GM18951 (cell line): ENCODE measurements around the gene PDE4B.

Experiments
- POLR2A ChIP-seq: IDR thresholded peaks from 4 replicates; pipeline ENCODE4 v1.6.1; 2011; ENCODE audit warnings: mild to moderate bottlenecking; ENCODE audit not compliant: insufficient read length, insufficient read depth; ENCODE audit errors: extremely low read depth
- in situ Hi-C: fragments of 300-500 bp; cut with MboI; formaldehyde crosslinking; loops from one replicate; pipeline ENCODE4 v1.12.0; 2022; ENCODE audit warnings: low sequenced_read_pairs, mixed read lengths, inconsistent platforms; ENCODE audit not compliant: unreplicated experiment

Gene PDE4B

DNA sequence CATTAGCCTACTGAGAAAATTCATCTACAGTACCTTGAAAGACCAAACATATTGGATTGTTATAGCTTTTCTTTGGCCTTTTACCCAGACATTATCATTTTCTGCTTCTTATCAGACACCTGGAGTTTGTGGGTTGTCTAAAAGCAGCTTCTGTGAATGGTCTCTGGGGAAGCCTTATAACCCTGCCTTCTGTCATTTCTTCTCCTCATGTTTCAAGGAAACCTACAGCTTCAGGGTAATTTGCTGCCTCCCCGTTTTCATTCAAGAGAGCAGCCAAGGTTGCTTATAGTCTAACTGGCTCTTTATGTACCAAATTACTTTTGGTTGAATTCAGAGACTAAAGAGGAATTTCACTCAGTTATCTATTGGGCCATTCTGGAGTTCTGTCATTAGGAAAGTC is 453.0 kb downstream of the PDE4B start:
- no peak for TF ChIP-seq POLR2A
- in situ Hi-C loops: loop anchor here (25.0 kb wide), 1 partner anchor 533 kb away; no protein-coding TSS in a partner anchor

DNA sequence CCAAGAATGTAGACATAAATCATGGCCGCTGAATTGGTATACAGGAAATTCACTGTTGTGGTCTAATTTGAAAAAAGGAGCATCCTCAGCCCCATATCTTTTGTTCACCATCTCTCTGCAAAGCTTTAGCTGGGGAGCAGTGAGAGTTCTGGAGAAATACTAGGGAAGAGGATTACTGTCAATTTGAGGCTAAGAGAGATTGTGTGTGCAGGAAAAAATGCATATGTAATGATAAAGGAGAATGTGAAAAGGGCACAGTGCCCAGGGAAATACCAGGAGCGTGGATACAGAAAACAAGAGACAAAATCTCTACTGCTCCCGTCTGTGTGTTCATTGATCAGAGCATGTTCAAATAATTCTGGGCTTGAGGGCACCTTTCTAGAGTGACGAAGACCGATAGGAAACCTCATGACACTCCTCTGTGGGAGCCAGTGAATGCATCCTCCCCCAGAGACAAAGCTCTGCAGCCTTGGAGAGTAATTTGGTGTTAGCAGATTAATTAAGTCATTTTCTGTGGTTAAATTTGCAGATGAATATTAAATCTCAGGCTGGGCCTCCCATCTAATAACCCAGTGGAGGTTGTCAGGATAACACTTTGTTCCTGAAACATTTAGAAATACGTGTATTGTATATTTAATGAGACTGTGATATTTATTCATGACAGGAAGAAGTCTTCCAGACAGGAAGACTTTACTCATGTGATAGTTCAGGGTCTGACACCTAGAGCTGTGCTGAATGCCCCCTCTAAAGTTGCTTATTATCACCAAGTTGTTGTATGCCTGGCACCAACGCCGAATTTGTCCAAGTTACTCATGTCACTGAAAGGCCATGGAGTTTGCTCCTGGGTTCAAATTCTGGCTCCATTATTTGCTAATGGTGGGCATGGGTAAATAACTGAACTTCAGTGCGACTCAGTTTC is 453.9 kb downstream of the PDE4B start:
- no peak for TF ChIP-seq POLR2A
- in situ Hi-C loops: loop anchor here (25.0 kb wide), 1 partner anchor 534 kb away; no protein-coding TSS in a partner anchor

DNA sequence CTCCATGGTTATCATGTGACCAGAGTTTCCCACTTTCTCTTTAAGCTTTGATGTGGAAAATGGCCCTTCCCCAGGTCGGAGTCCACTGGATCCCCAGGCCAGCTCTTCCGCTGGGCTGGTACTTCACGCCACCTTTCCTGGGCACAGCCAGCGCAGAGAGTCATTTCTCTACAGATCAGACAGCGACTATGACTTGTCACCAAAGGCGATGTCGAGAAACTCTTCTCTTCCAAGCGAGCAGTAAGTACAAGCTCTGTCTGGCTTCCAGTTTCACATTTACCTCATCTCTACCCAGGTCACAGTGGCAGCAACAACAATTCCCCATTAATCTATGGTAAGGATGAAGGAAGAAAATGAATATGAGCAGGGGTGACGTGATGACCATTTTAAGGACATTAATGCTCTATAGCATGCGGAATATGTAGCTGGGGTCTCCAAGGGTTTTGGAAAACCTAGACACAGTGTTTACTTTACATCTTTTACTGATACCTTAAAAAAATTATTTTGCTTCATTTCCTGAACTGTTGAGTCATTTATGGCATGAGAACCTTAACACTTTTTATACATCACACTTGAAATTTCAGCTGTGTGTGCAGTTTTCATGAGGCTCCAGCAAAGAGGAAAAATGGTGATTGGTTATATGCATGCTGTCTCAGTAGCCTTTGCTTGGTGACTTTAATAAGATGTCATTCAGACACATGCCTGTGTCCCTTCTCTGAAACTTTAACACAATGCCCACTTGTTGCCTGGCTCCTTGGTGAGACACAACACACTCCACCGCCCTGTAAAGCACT is 454.9 kb downstream of the PDE4B start:
- in situ Hi-C loops: loop anchor here (25.0 kb wide), 1 partner anchor 535 kb away; no protein-coding TSS in a partner anchor
- TF ChIP-seq POLR2A: no peak

DNA sequence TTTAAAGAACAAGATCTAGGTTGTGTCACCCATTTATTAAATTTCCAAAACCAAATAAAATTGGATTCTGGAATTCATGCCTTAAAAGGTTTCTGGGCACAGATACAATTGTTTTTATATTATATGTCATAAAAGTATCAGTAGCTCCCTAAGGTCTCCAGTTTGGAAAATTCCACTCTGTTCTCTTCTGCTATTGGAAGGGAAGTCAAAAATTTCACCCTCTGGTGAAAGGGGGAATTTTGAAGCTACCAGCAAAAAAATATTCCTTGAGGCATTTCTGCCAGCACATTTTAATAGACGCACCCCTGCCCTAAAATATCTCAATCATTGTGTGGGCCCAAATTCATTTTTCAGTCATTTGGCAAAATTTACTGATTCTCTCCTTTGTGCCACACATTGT is 455.6 kb downstream of the PDE4B start:
- in situ Hi-C loops: loop anchor here (25.0 kb wide), 1 partner anchor 536 kb away; no protein-coding TSS in a partner anchor
- TF ChIP-seq POLR2A: no peak

DNA sequence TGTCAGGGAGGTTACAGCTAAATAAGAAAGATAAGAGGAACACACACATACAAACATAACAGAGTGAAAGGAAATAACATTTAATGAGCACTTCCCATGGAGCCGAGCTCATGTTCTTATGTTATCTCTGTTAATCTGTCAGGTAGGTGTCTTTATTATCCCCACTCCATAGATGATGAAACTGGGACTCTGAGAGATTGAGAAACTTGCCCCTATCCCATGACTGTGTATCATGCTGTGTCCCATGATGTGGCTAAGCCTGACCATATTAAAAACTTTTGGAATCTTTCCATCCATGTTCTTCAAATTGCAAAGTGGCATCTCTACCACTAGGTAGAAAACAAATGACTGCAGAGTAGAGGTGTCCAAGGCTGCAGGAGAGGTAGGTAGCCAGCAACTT is 456.1 kb downstream of the PDE4B start:
- in situ Hi-C loops: loop anchor here (25.0 kb wide), 1 partner anchor 536 kb away; no protein-coding TSS in a partner anchor
- TF ChIP-seq POLR2A: no peak

DNA sequence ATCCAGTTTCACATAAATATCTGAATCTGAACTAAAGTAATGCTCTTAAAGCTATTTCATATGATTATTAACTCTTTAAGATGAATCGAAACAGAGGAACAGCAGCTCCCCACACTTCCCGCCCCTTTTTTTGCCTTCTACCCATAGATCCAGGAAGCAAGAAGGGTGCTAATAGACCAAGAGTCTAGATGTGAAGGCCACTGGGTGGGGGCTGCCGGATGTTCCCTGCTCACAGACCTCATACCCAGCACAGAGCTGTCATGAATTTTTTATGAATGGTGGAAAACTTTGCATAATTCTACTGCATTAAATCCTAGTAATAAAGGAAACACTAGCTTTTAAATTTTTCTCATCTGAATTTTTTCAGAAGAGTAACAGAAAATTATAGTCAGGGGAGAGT is 457.4 kb downstream of the PDE4B start:
- TF ChIP-seq POLR2A: no peak
- in situ Hi-C loops: loop anchor here (10.0 to 25.0 kb wide), 2 partner anchors 125 to 487 kb away; no protein-coding TSS in a partner anchor

DNA sequence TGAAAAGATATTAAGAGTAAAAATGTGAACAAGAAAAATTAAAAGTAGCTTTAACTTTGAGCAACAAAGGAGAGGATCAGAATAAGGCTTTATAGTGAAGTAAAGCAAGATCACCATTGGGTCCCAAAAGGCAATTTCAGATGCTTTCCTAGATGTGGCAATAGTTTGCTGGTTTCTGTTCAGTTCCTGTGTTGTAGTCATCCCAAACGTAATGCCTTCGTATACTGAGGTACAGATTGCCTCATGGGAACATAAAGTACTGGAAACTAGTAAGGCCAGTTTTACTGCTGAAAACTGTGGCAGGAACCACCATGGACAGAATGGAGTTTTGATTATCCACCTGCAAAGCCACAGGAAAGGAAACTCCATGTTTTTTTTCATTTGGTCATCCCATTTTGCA is 457.8 kb downstream of the PDE4B start:
- TF ChIP-seq POLR2A: no peak
- in situ Hi-C loops: loop anchor here (10.0 to 25.0 kb wide), 2 partner anchors 124 to 487 kb away; no protein-coding TSS in a partner anchor

DNA sequence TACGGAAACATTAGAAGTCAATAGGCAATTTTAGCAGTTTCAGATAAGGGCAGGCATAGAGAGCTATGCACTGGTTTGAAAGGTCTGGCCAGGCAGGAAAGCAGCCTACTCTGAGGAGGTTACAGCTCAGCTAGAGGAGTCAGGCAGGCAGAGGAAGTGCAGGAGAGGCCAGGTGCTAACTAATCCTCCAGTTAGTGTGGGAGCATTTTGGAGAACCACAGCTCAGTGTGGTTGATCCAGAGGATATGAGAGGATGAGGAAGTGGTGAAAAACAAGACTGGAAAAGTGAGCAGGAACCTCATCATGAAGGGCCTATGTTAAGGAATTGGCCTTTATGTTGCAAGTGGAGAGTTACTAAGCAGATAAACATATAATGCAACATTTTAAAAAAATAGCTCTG is 458.9 kb downstream of the PDE4B start:
- no peak for TF ChIP-seq POLR2A
- in situ Hi-C loops: loop anchor here (10.0 to 25.0 kb wide), 2 partner anchors 123 to 486 kb away; no protein-coding TSS in a partner anchor

DNA sequence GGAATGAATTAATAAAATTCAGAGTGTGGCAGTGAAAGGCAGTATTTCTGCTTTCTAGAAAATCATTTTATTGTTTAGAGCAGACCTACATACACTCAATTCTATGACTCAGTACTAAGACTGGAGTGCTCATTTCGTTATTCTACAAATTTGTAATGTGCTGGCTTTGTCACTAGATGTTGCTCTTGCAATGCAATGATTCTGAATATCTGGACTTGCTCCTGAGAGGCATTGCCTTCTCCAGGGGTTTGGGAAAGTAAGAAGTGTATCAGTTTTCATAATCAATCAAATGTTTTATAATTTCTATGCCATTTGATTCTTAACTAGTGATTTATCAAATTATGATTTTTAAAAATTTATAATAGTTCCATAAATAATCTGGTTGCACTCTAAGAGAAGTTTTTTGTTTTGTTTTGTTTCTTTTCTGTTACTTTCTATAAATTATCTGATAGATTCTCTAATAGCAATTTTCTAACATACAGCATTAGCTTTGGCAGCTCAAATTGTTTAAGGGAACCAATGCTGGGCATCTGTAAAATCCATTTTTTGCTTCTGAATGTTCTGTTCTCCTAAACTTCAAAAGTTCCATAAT is 460.7 kb downstream of the PDE4B start:
- TF ChIP-seq POLR2A: no peak
- in situ Hi-C loops: loop anchor here (10.0 to 25.0 kb wide), 2 partner anchors 121 to 484 kb away; no protein-coding TSS in a partner anchor

DNA sequence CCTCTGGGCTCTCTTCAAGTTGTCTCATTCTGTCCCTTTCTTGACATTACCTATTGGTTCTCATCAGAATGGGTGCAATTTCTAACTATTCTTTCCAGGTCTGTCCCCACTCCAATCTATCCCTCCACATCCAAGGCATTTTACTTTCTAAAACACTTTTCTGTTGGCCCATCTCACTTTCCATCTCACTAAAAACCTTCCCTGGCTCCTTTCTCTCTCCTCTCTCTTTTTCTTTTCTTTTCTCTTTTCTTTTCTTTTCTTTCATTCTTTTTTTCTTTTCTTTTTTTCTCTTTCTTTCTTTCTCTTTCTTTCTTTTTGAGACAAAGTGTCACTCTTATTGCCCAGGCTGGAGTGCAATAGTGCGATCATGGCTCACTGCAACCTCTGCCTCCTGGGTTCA is 462.1 kb downstream of the PDE4B start:
- in situ Hi-C loops: loop anchor here (5.0 to 25.0 kb wide), 3 partner anchors 120 to 483 kb away; no protein-coding TSS in a partner anchor
- TF ChIP-seq POLR2A: no peak

DNA sequence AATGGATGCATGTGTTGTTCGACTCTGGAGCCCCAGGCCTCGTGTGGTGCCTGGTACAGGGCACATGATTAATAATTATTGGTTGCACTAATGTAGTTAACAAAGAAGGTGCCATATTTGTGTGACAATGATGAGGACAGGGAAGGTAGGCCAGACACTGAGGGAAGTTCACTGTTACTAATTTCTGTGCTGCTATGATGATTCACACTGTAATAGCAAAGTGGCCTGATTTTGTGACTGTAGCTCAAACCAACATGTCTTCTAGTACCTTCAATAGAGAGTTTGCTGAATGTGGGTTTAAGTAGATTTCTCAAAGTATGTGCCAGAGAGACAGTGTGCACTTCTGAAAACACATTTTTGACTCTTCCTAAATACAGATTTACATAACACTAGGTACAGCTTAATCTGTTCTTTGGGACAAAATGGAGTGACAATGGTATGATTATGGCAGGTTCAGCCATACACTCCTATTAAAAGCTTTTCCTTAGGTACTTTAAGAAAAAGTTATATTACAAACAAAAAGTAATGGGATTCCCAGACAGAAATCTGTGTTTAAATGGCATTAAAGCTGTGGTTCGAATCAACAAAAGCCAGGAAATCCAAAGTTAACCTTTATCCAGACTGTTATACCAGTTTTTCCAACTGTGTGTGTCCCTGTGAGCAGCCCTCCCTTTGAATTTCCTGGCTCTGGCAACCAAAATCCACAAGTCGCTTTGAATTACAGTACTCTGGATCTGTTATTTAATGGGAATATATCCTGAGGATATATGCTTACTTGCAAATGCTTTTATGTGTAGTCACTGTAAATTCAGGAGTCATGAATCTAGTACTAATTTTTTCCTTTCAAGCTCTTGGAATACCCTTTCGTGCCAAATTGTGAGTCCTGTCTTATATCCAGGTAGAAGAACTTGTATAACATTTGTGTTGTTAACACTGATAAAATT is 464.2 kb downstream of the PDE4B start:
- TF ChIP-seq POLR2A: no peak
- in situ Hi-C loops: loop anchor here (5.0 to 25.0 kb wide), 3 partner anchors 118 to 480 kb away; no protein-coding TSS in a partner anchor

DNA sequence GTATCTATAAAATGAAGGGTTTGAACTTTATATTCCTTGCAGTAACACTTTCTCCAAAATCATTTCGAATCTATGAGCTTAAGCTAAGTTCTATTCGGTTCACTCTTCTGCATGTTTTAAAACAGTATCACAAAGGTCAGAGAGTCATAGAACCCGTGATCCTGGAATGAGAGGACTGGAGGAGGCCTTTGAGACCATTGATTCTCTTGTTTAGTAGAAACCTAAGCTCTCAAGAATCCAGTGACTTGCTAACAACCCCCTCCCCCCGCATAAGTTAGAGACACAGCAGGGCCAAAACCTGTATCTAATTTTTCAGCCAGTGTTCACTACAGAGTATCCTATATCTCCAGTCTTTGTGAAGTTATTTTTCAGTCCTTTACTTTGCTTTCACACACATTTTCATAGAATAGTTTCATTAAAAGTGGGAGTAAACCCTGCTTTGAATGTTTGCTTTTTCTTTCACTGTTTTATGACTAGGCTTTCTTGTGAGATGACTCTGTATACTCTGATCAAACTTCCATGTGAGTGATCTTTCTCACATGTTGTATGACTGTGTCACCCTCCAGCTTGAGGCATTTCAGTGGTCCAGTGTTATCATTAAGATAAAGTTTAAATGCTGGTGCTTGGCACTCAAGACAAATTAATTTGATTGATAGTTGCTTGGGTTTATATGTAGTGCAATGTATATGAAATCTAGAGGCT is 465.9 kb downstream of the PDE4B start:
- no peak for TF ChIP-seq POLR2A
- in situ Hi-C loops: loop anchor here (5.0 to 25.0 kb wide), 3 partner anchors 116 to 479 kb away; no protein-coding TSS in a partner anchor
